WTC11 (cell line): Measurements from ENCODE around the gene TDRD10. TPM values are rescaled to one million over a fixed set of nuclear protein-coding genes. Genes with fewer than 3 reads are reported as not detected.

Experiments
- ATAC-seq: fragments of 200-7000 bp; cut with Tn5 transposase; 2 replicates; pipeline ENCODE4 v1.10.0; 2021; ENCODE audit warnings: mild to moderate bottlenecking, moderate library complexity
- CTCF ChIA-PET: fragments of 300-600 bp; sonication (Branson Sonifier 250); formaldehyde crosslinking; loops from one replicate; lab custom pipeline; 2021; ENCODE audit warnings: antibody characterized with exemption; lab: Charles Lee
- POLR2A ChIA-PET: fragments of 350-600 bp; sonication (Branson Sonifier 250); formaldehyde crosslinking; loops from one replicate; lab custom pipeline; 2021; ENCODE audit warnings: antibody characterized with exemption; lab: Charles Lee
- DNase-seq: peaks from one replicate; pipeline ENCODE4 v3.0.0; 2021; ENCODE audit warnings: low spot score
- H3K27ac Mint-ChIP-seq: 2 replicates; pipeline ENCODE4 v1.8.0; 2021; ENCODE audit warnings: mixed read lengths
- H3K27me3 Mint-ChIP-seq: 2 replicates; pipeline ENCODE4 v1.8.0; 2021; ENCODE audit warnings: low read depth, mild to moderate bottlenecking, moderate library complexity, mixed read lengths
- H3K36me3 Mint-ChIP-seq: 2 replicates; pipeline ENCODE4 v1.8.0; 2021; ENCODE audit warnings: mixed read lengths
- H3K4me1 Mint-ChIP-seq: 2 replicates; pipeline ENCODE4 v1.8.0; 2022; ENCODE audit warnings: mixed read lengths
- H3K4me3 Mint-ChIP-seq: 2 replicates; pipeline ENCODE4 v1.8.0; 2021; ENCODE audit warnings: mild to moderate bottlenecking, moderate library complexity, mixed read lengths
- H3K9me3 Mint-ChIP-seq: 2 replicates; pipeline ENCODE4 v1.8.0; 2021; ENCODE audit warnings: mixed read lengths
- ATF6 ChIP-seq: sonication (generic); formaldehyde crosslinking; IDR thresholded peaks from 2 replicates; pipeline ENCODE4 v1.8.1; 2023; ENCODE audit warnings: mild to moderate bottlenecking, missing genetic modification reagents
- CBFB ChIP-seq: sonication (generic); formaldehyde crosslinking; IDR thresholded peaks from 2 replicates; pipeline ENCODE4 v1.8.1; 2022; ENCODE audit warnings: mild to moderate bottlenecking, low read depth, missing genetic modification reagents
- CREB1 ChIP-seq: sonication (generic); formaldehyde crosslinking; IDR thresholded peaks from 2 replicates; pipeline ENCODE4 v1.8.0; 2023; ENCODE audit warnings: mild to moderate bottlenecking, missing genetic modification reagents
- FOXJ3 ChIP-seq: sonication (generic); formaldehyde crosslinking; IDR thresholded peaks from 2 replicates; pipeline ENCODE4 v1.9.0; 2021; ENCODE audit warnings: missing genetic modification reagents, mild to moderate bottlenecking, borderline replicate concordance
- MLX ChIP-seq: sonication (generic); formaldehyde crosslinking; IDR thresholded peaks from 2 replicates; pipeline ENCODE4 v1.8.1; 2023; ENCODE audit warnings: mild to moderate bottlenecking, missing genetic modification reagents, moderate library complexity
- PRDM15 ChIP-seq: sonication (generic); formaldehyde crosslinking; IDR thresholded peaks from 2 replicates; pipeline ENCODE4 v1.8.0; 2022; ENCODE audit warnings: missing genetic modification reagents
- SP1 ChIP-seq: sonication (generic); formaldehyde crosslinking; conservative IDR thresholded peaks from 2 replicates; pipeline ENCODE4 v1.8.1; 2022; ENCODE audit warnings: missing genetic modification reagents
- STAT6 ChIP-seq: sonication (generic); formaldehyde crosslinking; conservative IDR thresholded peaks from 2 replicates; pipeline ENCODE4 v1.8.1; 2023; ENCODE audit warnings: mild to moderate bottlenecking, low read depth, missing genetic modification reagents, moderate library complexity
- TCF7 ChIP-seq: sonication (generic); formaldehyde crosslinking; IDR thresholded peaks from 2 replicates; pipeline ENCODE4 v1.8.0; 2022; ENCODE audit warnings: mild to moderate bottlenecking, low read depth, missing genetic modification reagents, moderate library complexity
- USF1 ChIP-seq: sonication (generic); formaldehyde crosslinking; IDR thresholded peaks from 2 replicates; pipeline ENCODE4 v1.8.0; 2022; ENCODE audit warnings: mild to moderate bottlenecking, missing genetic modification reagents
- ZMAT4 ChIP-seq: fragments of 250-450 bp; sonication (Bioruptor Pico); IDR thresholded peaks from 2 replicates; pipeline ENCODE4 v1.9.0; 2021; ENCODE audit warnings: mild to moderate bottlenecking
- total RNA-seq: library from RNA; stranded (reverse); gene quantifications from 3 replicates; pipeline ENCODE4 v1.2.3, GENCODE V29; 2021

Gene TDRD10
- total RNA-seq, 1 experiment from 2014 or later = 0.09 TPM

GRCh38 chr1:154512760-154513159, 10.7 kb downstream of the TDRD10 start:
- POLR2A ChIA-PET = no interaction called here
- DNase-seq (no peak), ATAC-seq (no peak)
- no peaks in the 10 kb centered on the region for H3K9me3 Mint-ChIP-seq
- H3K4me1 Mint-ChIP-seq = no peaks in the 10 kb centered on the region
- H3K27me3 Mint-ChIP-seq = peaks cover 11% of the 10 kb centered on the region
- CTCF ChIA-PET = interaction anchor here (1.1 to 1.3 kb wide), 2 partner anchors 33 to 34 kb away, joined by 3 to 7 read pairs; no protein-coding TSS in a partner anchor
- TF ChIP-seq TCF7 (CRISPR knock-in tag) = no peak
- TF ChIP-seq, all 79 proteins: peak for 0
- Mint-ChIP-seq H3K27ac (no peak overlapping the region), H3K4me3 (no peak overlapping the region), H3K36me3 (no peaks in the 10 kb centered on the region)

- H3K4me1 Mint-ChIP-seq = no peaks in the 10 kb centered on the region
- TF ChIP-seq STAT6 (CRISPR knock-in tag) (no peak), FOXJ3 (CRISPR knock-in tag) (no peak), PRDM15 (CRISPR knock-in tag) (no peak), USF1 (CRISPR knock-in tag) (no peak)
- H3K4me3 Mint-ChIP-seq = no peak overlapping the region
- no peaks in the 10 kb centered on the region for H3K9me3 Mint-ChIP-seq
- ATAC-seq = no peak
- H3K27me3 Mint-ChIP-seq = peaks cover 5% of the 10 kb centered on the region
- no peak overlapping the region for H3K27ac Mint-ChIP-seq
- no peak for DNase-seq
- ChIA-PET POLR2A (no interaction called here), CTCF (interaction anchor here (0.9 kb wide), 1 partner anchor 33 kb away, joined by 3 read pairs; no protein-coding TSS in a partner anchor)
- H3K36me3 Mint-ChIP-seq = no peaks in the 10 kb centered on the region
These were observed 12.1 kb downstream of the TDRD10 start for GRCh38 chr1:154514066-154514553.

- no peak overlapping the region for H3K27ac Mint-ChIP-seq
- H3K4me1 Mint-ChIP-seq = 0 out of 2 replicates have a peak, but pooled peaks cover 3% of the 10 kb centered on the region
- ATAC-seq = no peak
- no peaks in the 10 kb centered on the region; the same call in 1 of the 2 replicates for H3K27me3 Mint-ChIP-seq
- TF ChIP-seq SP1 (CRISPR knock-in tag) = no peak
- no peak for TF ChIP-seq MLX (CRISPR knock-in tag)
- no peak for TF ChIP-seq ZMAT4 (CRISPR knock-in tag)
- no peak for TF ChIP-seq CBFB (CRISPR knock-in tag)
- no peak for TF ChIP-seq ATF6 (CRISPR knock-in tag)
- TF ChIP-seq CREB1 (CRISPR knock-in tag) = no peak
- TF ChIP-seq, all 79 proteins: peak for 0
- no peak overlapping the region for H3K4me3 Mint-ChIP-seq
- H3K36me3 Mint-ChIP-seq = no peaks in the 10 kb centered on the region
- ChIA-PET CTCF (interaction anchor here (0.6 to 1.1 kb wide), 2 partner anchors 29 to 109 kb away, joined by 4 read pairs; no protein-coding TSS in a partner anchor), POLR2A (no interaction called here)
- no peaks in the 10 kb centered on the region for H3K9me3 Mint-ChIP-seq
- DNase-seq = no peak
These were observed 15.6 kb downstream of the TDRD10 start for GRCh38 chr1:154517661-154518060.
